SIG-M5 treated with dmso at 0.1 percent for 504 hours (cell line): ENCODE data around the gene MBD3.

Experiments used
- DNase-seq: peaks from one replicate; lab custom pipeline; 2025; ENCODE audit not compliant: unreplicated experiment; lab: John Stamatoyannopoulos, UW

MBD3 gene

DNA sequence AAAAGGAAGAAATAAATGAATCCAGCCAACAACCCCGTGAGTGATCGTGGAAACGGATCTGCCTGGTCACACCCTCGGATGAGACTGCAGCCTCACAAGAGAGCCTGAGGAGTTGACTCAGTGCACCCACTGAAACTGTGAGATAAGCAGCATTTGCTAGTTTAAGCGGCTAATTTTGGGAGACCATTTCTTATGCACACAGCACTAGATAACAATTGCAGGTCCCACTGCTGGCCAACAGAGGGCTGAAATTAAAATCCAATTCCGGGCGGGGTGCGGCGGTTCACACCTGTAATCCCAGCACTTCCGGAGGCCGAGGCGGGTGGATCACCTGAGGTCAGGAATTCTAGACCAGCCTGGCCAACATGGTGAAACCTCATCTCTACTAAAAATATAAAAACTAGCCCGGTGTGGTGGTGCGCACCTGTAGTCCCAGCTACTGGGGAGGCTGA lies 9.0 kb upstream of the MBD3 start:
- no peak for DNase-seq

DNA sequence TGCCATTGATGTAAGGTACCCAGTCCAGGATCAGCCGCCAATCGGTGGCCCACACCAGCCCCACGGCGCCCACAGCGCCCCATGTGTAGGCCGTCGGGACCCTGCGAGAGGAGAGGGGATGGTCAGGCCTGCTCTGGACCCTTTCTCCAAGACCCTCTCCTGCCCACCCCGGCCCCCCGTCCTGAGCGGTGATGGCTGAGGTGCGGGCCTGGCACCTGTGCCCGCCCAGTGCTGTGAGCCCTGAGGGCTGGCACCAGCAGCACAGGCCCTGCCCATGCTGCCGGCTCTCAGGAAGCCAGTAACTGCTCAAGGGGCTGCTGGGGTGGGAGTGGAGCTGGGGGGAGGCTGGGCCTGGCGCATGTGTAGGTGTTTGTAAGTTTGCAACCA lies 6.8 kb upstream of the MBD3 start:
- DNase-seq: no peak

- no peak for DNase-seq
These were observed 6.3 kb upstream of the MBD3 start for GRCh38 chr19:1598777-1599459.

DNA sequence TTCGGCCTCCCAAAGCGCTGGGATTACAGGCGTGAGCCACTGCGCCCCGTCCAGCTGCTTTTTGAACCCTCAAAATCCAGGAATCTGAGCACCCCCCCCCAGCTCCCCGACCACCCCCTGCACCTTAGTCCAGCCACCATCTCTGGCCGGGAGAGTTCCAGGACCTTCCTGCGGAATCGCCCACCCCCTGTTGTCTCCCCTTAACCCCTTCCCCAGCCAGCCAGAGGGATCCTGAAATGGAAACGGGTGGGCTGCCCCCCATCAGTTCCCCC lies 772 bp upstream of the MBD3 start:
- DNase-seq: no peak

DNA sequence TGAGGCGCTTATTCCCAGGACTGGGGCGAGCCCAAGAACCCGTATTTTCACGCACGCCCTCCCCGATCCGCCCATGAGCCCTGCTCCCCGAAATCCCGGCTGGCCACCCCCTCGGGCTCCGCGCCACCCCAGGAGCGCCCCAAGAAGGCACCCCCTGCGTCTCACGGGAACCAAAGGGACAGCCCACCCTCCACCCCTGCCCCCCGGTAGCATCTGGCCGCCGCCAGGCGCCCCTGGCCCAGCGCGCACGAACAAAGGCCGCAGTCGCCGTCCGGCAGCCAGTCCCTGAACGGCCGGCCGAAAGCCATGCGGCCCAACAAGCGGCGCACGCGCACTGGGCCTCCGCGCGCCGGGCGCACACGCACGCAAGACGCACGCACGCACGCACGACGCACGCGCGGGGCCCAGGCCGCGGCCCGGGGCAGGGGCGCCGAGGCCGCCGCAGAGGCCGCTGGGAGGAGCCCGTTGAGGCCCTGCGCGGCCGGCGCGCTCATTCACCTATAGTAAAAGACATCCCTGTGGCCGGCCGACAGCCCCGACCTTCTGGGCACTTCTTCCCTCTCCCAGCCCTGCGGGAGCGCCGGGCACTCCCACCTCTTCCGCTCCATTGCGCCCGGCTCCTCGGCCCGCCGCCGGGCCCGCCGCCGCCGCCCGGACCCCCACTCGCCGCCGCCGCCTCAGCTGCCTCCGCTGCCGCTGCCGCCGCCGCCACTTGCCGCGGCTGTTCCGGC lies 476 bp downstream of the MBD3 start:
- DNase-seq: peak; percentile 65

- DNase-seq: no peak
These were observed 1.1 kb downstream of the MBD3 start for GRCh38 chr19:1591421-1592023.

DNA sequence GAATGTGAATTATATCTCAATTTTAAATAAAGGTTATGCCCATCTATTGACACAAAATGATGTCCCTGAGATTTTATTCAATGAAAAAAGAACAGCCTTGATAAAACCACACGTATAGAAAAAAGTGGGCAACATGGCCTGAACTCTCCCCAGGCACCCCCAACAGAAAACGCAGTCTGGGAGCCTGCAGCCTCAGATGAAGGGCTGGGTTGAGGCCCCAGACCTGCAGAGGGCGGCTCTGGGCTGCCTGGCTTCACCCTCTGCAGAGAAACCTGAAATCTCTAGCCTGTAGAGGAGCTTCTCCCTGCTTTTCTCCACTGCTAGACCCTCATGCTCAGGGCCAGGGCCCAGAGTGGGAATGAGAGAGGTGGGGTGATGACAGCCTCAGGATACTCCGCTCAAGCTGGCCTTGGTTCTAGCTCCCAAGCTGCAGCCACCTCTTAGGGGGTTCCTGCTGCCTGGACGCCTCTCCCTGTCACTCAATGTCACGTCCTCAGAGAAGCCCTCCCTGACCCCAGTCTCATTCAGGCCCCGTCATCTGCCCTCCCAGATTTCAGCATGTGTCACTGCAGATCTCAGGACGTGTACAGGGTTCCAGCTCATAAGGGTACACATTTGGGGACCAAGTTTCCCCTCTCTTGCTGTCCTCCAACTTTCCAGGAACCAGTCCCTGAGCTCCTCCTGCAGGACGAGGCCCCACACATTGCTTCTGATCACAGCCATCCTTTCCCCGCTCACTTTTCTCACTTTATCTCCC lies 1.8 kb downstream of the MBD3 start:
- DNase-seq: peak; percentile 18

- no peak for DNase-seq
These were observed 4.8 kb downstream of the MBD3 start for GRCh38 chr19:1587872-1588271.

GRCh38 chr19:1585243-1585580 lies 7.5 kb downstream of the MBD3 start:
- DNase-seq: no peak

- no peak for DNase-seq
These were observed 8.0 kb downstream of the MBD3 start for GRCh38 chr19:1584500-1585242.

DNA sequence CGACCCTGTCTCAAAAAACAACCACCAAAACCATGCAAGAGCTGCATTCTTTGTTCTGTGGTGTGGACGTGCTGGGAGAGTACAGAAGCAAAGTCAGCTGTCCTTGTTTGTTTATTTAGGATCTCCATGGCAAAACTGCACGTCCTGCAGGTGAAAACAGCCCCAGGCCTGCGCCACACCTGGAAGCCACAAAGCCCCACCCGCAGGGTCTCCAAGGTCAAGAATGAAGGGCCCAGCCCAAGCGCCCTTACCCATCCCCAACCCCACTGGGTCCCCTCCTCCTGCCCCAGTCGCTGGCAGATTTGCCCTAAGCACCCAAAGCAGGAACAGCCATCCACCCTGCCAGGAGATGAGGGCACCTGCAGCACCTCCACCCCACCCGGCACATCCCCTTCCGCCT lies 10.5 kb downstream of the MBD3 start:
- no peak for DNase-seq

DNA sequence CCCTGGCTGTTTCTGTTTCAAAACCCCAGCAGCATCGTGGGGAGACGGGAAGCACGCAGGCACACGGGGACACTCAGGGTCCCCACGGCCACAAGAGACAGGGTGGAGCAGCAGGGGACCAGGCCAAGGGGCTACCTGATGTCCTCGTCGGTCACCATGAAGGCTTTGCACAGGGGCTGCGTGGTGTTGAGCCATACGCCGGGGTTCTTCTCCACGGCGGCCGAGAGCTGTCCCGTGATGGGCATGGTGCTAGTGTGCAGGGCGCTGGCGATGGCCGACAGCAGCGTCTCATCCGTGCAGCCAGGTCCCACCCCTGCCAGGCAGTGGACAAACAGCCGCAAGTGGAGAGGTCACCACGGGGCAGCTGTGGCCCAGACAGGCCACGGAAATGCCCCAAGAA lies 11.7 kb downstream of the MBD3 start:
- DNase-seq: no peak

- no peak for DNase-seq
These were observed 12.3 kb downstream of the MBD3 start for GRCh38 chr19:1580382-1580781.

- no peak for DNase-seq
These were observed 13.4 kb downstream of the MBD3 start for GRCh38 chr19:1579222-1579621.

DNA sequence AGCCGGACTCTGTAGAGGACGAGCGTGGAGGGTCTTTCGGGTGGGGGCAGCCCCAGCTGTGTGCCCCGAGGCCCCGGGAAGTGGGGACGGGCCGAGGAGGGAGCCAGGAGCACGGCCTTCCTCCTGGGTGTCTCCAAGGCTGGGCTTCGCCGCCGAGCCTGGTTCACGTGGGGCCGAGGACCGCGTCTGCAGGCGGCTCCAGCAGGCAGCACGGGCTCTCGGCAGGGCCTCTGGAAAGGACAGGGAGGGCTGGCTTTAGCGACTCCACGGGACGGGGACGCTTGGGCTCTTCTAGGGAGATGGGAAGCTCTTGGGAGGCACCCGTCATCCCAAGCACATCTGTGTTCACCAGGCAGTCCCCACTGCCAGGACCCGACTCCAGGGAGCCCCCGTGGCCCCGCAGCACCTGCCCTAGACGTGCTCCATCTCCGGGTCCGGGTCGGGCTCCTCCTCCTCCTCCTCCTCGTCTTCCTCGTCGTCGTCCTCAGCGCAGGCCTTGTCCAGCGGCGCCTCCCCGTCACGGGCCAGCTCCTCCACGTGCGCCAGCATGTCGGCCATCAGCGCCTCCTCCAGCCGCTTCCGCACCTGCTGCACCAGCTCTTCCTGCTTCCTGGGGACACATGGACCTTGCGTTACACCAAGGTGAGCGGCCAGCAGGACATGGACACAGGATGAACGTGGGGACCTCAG lies 14.6 kb downstream of the MBD3 start:
- no peak for DNase-seq

- DNase-seq: no peak
These were observed 15.4 kb downstream of the MBD3 start for GRCh38 chr19:1577090-1577928.

GRCh38 chr19:1576242-1577089 lies 16.2 kb downstream of the MBD3 start:
- no peak for DNase-seq

DNA sequence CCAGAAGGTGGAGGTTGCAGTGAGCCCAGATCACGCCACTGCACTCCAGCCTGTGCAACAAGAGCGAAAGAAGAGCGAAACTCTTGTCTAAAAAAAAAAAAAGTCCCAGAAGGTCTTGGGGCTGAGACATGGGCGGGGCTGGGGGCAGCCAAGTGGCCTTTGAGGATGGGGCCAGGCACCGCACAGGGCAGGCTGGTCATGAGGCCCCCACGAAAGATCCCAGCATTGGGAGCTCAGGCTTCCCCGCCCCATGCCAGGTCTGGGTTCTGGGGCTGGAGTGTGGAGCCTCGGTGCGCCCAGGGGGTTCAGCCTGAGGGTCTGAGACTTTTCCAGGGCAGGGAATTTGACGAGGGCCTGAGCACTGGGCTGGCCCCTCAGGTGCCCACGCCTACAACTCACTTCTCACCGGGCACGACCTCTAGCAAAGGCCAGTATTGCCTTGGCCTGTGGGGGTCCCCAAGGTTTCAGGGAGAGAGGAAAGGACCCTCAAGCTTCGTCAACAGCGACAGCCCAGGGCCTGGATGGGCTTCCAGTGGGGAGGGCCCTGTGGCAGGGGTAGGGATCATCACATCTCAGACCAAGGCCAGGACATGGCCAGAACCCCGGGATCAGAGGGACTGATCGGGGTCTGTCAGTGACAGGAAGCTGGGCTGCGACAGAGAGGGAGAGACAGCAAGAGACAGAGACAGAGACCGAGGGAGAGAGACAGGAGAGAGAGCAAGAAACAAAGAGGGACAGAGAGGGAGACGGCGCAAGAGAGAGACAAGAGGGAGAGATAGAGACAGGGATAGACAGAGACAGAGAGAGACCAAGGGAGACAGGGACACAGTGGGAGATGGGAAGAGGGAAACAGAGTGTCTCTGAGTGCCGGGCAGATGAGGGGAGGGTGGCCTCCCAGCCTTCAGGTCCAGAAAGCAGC lies 17.1 kb downstream of the MBD3 start:
- no peak for DNase-seq
